NB4 (cell line): ENCODE results near the gene ADGRD2.

ENCODE experiments used
- POLR2A ChIP-seq: IDR thresholded peaks from 2 replicates; pipeline ENCODE4 v1.6.1; 2011; ENCODE audit warnings: mild to moderate bottlenecking; ENCODE audit not compliant: insufficient read length; ENCODE audit errors: extremely low read depth
- TF ChIP-seq, protein P1 (sequence below): IDR thresholded peaks from one replicate; pipeline ENCODE4 v1.5.1; 2012; ENCODE audit warnings: low read depth, low read length

DNA sequence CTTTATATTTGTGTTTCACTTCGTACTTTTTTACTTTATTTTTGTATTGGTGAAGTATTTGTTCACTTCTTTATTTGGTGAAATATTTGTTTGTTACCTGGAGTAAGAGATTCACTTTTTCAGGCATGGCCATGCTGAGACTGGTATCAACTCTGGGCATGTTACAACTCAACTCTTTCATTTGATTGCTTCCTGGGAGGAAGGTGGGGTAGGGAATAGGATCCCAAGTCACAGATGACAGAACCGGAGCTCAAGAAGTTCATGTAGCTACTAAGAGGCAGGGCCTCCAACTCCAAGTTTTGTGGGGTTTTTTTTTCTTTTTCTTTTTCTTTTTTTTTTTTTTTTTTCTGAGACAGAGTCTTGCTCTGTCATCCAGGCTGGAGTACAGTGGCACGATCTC, 6.1 kb upstream of the ADGRD2 start:
- TF ChIP-seq, protein P1, sequence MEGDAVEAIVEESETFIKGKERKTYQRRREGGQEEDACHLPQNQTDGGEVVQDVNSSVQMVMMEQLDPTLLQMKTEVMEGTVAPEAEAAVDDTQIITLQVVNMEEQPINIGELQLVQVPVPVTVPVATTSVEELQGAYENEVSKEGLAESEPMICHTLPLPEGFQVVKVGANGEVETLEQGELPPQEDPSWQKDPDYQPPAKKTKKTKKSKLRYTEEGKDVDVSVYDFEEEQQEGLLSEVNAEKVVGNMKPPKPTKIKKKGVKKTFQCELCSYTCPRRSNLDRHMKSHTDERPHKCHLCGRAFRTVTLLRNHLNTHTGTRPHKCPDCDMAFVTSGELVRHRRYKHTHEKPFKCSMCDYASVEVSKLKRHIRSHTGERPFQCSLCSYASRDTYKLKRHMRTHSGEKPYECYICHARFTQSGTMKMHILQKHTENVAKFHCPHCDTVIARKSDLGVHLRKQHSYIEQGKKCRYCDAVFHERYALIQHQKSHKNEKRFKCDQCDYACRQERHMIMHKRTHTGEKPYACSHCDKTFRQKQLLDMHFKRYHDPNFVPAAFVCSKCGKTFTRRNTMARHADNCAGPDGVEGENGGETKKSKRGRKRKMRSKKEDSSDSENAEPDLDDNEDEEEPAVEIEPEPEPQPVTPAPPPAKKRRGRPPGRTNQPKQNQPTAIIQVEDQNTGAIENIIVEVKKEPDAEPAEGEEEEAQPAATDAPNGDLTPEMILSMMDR, result no peak
- TF ChIP-seq POLR2A, result no peak
